ENCODE data around the gene SGK1.
"Not testable (repeated sequence)": the region's sequence is repeated elsewhere in the genome, so short reads cannot be mapped to it uniquely, and the experiment has no call there.

The SGK1 gene

DNA sequence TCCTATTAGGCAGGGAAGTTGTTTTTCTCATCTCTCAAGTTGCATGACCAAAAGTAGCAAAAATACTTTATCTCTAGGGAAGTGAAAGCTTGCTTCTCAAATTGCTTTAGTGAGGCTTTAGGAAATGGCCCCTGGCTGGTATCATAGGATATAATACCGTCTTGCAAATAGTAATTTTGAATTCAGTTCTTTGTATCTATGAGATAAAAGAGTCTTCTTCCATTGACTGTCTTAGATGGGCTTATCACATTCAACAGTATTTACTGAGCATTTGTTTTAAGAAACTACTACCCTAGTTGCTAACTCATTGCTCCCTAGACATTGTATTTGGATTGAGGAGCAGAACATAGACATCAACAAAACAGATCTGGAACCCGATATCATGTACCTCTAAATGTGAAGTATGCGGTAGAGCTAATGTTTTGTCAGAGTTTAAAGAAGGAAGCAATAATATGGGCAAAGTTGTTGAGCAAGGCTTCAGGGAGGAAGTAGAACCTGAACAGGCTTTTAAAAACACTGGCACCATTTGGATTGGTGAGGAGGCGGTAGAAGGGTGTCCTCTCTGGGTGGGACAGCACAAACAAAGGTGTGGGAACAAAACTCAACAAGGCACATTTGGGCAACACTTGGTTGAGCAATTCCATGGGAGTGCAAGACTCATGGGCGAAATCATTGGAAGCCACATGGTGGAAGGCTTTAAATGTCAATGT is 101.5 kb downstream of the SGK1 start:
- DNase-seq: no peak

DNA sequence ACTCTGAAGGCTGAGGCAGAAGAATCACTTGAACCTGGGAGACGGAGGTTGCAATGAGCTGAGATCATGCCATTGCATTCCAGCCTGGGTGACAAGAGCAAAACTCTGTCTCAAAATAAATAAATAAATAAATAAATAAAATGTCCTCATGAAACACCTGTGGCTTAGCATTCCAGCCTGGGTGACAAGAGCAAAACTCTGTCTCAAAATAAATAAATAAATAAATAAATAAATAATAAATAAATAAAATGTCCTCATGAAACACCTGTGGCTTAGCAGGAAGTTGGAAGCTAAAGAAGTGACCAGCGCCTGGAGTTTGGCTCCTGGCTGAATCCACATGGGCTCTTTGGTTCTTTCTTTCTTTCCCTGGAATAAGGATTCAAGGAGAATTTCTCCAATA is 104.5 kb downstream of the SGK1 start:
- DNase-seq: not testable (repeated sequence)

DNA sequence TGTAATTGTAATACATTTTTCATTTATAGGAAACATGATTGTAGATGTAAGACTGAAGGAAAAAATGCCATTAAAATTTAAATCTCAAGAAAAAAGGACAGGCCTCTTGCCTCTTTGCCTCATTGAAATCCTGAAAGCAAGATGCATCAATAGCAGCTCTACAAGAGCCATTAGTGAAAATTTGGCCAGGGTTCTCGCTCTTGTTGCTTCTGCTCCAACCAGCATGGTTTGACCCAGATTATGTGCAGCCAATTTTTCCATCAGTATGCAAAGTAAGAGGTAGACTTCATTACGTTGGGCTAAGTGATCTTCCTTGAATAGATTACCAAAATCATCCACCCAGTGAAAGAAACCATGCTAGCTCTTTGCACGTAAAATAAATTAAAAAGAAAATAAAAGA is 106.6 kb downstream of the SGK1 start:
- DNase-seq: no peak

DNA sequence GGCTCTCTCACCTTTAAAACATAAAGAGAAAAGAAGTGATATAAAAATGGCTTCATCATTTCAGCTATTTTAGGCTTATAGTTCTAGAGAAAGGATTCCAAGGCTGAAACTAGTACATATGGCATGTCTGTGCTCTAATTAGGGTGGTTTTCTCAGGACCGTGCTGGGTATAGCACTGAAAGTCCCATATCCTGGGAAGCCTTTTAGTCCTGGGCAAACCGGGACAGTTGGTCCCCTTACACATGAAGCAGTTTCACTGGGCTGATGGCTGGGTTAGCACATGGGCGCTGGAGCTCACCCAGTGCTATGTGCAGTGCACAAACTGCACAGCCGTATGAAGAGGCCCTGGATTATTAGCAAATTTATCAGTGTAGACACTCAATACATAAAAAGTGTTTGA is 110.5 kb downstream of the SGK1 start:
- no peak for DNase-seq

DNA sequence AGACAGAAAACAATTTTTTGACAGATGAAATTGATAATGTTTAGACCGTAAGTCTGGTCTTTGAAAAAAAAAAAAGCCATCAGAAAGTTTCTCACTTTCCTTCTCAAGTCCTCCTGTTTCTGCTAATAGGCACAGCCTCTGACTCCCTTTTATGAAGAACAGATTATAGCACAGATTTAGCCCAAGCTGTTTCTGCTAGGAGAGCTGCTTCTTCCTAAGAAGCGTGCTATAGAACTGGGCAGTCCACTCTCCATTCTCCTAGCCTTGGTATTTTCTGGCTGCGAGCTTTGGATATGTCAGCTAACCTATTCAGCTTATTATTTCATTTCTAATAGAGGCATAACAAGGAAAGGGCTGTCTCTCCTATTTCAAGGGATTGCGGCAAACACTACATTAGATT is 112.5 kb downstream of the SGK1 start:
- DNase-seq: no peak

DNA sequence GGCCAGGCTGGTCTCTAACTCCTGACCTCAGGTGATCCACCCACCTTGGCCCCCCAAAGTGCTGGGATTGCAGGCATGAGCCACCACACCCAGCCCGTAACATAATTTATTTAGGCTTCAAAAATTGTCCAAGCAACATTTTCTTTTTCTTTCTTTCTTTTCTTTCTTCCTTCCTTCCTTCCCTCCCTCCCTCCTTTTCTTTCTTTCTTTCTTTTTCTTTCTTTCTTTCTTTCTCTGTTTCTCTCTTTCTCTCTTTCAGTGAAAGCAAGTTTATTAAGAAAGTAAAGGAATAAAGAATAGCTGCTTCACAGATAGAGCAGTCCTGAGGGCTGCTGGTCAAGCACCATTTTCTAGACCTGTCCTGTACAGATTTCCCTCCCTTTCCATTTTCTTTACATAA is 113.2 kb downstream of the SGK1 start:
- DNase-seq: not testable (repeated sequence)

DNA sequence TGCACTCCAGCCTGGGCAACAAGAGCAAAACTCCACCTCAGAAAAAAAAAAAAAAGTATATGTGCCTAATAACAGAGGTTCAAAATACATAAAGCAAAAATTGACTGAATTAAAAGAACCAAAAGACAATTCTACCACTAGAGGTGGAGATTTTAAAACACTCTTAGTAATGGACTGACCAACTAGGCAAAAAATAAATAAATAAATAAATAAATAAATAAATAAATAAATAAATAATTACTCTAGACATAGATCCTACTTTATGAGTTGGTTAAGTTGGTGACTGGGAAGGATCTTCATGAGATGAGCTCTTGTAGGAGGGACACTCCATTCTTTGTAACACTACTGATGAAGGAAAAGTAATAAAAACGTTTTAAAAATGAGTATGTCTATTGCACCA is 113.9 kb downstream of the SGK1 start:
- DNase-seq: no peak

DNA sequence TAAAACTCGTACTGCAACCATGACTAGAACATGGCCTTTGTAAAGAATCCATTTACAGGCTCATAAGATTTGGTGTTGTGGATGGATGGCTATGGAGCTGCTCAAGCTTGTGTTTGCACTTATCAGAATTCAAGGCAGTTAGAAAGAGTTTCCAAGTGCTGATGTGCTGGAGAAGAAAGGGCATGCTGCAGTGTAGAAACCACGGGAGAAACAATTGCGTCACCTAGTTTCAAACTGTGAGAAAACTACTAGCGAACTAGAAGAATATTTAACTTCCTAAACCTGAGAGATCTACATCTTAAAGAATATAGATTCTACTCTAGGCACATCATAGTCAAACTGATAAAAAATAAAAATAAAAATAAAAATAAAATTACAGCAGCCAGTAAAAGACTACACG is 116.2 kb downstream of the SGK1 start:
- DNase-seq: no peak

DNA sequence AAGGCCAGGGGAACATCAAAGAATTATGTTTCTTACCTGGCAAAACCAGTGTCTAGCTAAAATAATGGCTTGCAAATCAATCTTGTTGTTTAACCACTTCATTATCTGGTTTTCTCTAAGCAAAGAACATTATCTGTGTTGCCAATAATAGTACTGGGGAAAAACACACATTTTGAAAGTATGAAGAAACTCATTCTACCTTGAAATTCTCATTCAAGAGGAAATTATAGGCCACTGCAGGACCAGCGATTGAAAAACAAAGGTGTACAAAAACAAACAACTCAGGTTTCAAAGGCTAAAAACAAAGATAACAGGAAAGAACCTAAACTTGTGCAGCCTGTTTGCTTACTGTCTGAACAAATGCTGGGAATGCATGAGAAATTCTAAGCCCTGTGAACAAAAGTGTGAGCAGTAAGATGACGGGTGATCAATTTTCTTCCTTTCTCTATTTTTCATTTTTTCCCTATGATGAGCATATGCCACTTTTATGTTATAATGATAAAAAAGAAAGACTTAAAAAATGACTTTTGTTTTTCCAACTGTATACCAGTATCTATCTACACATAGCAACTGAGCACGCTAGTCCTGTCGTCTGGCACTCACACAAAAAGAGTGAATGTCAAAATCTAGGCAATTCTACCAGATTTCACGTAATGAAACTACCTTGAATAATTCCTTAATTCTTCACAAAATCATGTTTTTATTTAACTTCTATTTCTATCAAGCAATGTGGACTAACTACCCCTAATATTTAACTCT is 117.9 kb downstream of the SGK1 start:
- no peak for DNase-seq

DNA sequence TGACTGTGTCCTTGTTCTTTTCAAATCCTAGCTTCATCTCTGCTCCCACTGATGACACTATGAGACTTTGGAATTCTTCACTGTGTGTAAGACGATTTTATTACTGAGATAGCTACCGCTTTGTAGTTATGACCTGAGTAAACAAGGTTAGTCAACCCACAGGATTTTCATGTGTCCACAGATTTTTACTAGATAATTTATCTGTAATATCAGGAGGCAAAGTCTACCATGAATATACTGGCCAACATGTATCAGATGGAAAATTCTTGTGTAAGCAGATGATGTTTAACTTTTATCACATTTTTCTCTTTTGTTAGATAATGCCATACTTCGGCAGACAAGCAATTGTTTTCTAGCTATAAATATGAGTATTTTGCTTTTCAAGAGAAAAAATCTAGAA is 119.8 kb downstream of the SGK1 start:
- no peak for DNase-seq

DNA sequence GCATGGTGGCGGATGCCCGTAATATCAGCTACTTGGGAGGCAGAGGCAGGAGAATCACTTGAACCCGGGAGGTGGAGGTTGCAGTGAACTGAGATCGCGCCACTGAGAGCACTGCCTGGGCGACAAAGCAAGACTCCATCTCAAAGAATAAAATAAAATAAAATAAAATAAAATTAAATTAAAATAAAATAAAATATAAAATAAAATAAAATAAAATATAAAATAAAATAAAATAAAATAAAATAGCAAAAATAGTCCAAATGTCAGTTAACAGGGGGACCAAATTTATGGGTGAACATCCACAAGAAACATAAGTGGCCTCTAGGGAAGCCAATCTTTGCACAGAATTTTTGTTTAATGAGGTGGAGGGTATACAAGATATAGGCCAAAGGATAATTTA is 120.2 kb downstream of the SGK1 start:
- DNase-seq: not testable (repeated sequence)

DNA sequence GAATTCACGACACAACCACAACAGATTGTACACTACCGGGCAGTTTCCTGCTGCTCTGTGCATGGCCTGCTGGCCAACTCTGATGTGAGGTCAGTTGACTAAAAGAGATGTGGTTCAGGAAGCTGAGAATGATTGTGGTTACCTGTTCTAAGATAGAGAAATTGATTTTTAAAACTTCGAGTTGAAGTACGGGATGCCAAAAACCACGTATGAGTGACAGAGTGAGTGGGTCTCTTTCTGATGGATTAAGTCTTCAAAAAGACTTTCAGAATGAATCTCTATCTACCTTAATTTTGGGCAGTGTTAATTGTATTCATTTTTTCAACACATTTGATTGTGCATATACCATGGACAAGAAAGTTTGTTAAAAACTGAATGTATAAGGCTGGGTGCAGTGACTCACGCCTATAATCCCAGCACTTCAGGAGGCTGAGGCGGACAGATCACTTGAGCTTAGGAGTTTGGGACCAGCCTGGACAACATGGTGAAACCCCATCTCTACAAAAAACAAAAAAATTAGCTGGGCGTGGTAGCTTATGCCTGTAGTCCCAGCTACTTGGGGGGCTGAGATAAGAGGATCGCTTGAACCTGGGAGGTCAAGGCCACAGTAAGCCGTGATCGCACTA is 121.2 kb downstream of the SGK1 start:
- no peak for DNase-seq

DNA sequence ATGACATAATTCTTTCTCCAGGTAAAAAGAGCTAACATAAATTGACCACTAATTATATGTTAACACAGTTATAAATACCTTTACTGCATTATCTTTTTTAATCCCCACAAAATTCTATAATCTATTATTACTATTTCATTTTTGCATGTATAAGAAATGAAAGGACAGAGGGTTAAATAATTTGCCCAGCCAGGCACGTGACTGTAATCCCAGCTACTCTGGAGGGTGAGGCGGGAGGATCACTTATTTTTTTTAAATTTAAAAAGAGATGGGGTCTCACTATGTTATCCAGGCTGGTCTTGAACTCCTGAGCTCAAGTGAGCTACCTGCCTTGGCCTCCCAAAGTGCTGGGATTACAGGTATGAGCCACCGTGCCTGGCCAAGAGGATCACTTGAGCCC is 121.9 kb downstream of the SGK1 start:
- DNase-seq: no peak

DNA sequence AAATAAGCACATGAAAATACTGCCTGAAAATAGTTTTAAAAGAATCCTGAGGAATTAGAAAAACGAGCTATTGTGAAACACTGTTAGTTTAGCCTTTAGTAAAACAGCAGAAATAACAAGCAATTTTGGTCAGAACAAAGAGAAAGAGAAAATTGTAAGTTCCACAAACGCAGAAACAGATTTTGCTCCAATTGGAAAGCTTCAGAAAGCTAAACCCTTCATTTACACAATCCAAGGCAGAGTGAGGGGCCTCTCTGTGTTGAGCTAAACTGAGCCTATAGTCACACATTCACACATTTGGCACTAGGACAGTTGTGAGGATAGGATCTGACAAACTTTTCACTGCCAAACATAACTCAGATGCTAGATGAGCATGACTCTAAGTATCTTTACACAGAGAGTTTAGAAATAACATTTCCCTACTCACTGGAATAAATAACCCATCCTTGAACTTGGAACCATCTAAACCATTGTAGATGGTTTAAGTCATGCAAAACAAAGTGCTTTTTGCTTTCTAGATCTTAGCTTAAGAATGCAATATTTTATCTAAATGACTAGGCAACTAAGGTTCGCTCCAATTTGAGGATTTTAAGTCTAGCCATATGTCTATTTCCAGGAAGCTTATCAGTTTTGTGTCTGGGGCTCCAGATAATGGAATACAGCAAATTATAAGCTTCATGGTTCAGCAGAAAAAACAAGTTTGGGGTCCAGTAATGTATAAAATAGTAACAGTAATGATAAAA is 122.6 kb downstream of the SGK1 start:
- no peak for DNase-seq

DNA sequence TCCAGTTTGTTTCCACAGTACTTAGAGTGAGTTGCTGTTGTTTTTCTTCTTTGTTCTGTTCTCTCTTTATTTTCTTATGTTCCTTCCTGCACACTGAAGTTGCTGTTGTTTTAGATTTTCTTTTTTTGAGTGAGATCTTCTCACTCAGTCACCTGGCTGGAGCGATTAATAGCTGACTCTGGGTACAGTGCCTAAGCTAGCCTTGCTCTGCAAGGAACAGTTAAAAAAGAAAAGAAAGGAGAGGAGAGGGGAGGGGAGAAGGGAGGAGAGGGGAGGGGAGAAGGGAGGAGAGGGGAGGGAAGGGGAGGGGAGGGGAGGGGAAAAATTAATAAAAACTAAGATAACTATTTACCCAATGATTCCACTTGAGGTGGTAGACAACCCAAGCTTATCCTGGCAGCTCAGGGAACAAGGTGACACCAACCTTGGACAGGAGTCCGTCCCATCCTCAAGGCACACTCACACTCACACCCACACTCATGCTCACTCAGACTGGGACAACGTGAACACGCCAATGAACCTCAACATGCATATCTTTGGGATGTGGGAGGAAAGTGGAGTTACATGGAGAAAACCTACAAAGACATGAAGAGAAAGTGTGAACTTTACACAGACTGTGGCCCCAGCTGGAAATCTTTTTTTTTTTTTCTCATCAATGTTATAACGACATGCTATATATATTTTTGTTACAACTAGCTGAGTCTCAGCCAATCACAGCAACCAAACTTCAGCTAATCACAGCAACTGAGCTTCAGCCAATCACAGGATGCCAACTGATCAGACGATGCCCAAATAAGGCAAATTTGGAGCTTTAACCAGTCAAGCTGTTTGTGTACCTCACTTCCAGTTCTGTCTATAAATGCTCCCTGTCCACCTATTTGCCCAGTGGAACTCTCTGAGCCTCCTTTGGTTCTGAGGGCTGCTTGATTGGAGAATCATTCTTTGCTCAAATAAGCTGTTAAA is 124.1 kb downstream of the SGK1 start:
- no peak for DNase-seq

DNA sequence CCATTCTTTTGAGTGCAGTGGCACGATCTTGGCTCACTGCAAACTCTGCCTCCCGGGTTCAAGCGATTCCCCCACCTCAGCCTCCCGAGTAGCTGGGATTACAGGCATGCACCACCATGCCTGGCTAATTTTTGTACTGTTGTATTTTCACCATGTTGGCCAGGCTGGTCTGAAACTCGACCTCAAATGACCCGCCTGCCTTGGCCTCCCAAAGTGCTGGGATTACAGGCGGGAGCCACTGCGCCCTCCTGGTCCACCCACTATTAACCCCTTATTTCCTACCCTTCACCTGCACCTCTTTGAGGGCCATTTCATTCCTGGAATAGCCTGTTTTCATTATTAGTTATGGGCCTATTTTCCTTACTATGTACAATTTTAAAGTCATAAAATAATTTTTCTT is 125.3 kb downstream of the SGK1 start:
- not testable (repeated sequence) for DNase-seq

DNA sequence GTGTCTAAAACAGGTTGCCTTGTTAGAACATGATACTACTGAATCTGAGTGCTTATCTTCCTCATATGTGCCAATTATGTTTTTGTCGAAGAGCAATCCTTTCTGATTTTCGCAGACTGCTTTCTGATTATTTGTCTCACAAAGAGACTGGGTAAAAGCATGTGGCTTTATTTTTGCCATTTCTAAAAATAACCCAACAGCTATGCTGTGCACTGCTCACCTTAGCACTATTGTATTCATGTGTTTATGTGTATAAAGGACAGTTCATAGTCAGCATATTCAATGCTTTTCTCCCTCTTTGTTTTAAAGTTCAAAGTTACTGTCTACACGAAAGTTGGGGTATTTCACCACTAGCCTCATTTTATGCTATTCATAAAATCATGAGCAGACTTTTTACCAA is 127.0 kb downstream of the SGK1 start:
- no peak for DNase-seq

DNA sequence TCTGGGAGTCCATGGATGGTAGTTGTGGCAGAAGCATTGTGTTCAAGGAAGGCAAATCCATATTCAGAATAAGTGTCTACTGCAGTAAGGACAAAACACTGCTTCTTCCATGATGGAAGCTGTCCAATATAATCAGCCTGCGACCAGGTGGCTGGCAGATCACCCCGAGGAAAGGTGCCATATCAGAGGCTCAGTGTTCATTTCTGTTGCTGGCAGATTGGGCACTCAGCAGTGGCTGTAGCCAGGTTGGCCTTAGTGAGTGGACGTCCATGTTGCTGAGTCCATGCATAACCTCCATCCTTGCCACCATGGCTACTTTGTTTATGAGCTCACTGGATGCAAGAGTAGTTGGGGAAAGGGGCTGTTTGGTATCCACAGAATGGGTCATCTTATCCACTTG is 130.2 kb downstream of the SGK1 start:
- no peak for DNase-seq

DNA sequence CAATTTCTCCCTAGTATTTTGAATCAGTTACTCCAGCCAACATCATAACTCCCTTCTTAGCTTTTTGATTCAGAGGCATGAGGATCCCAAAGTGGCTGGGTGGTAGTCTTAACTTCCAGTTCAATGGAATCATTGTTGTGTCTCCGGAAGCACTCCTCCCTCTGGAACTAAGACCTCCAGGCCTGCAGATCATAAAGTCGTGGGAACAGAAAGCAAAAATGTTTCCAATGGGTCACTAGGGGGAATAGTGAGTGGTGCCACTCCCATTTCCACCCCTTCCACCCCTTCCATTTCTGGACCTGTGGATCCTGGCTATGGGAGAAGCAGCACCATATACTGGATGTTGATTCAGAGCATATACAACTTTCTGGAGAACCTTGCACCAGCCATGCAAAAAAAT is 130.8 kb downstream of the SGK1 start:
- DNase-seq: no peak

DNA sequence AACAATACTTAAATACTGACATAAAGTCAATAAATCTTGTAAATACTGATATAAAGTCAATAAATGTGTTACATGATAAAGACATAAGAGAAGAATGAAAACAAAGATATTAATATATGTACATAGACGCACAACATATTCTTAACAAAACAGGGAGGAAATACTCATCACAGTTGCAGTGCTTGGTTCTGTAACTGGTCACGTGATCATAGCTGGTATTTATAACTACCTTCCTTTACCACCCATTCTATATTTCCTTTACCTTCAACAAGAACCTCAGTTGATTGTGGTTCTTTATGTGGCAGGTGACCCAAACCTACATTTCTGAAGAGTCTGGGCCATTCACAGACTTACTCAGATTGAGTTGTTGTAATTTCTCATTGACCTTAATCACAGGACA is 131.6 kb downstream of the SGK1 start:
- DNase-seq: no peak

DNA sequence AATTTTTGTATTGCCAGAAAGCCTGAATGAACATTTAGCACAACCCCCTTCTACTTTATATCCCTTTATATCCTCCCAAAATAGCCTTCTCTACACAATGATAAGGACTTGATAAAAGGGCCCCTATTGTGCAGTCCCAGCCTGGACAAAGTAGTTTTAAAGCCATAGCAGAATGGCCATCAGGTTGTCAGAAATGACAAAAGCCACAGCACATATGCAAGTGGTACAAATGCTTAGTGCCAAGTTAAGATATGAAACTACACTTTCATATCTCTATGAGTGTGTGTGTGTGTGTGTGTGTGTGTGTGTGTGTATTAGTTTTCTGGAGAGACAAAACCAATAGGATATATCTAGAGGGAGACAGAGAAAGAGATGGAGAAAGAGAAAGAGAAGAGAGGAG is 132.6 kb downstream of the SGK1 start:
- DNase-seq: no peak

DNA sequence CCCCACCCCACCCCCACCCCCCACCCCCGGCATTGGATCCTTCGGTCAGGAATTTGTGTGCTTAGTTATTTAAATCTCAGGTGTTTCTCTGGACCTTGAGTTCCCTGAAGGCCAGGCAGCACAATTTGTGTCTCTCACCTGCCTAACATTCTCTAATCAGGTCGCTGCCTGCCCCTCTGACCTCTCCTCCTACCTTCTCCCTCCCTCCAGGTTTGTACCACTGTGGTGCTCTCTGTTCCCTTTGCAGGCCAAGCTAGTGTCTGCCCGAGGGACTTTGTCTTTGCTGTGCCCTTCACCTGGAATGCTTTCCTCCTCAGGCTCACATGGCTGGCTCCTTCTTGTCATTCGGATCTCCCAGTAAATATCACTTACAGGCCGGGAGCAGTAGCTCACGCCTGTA is 134.1 kb downstream of the SGK1 start:
- no peak for DNase-seq

All from activated effector memory CD4-positive, alpha-beta T cell treated with anti-CD3 and anti-CD28 coated beads, Interleukin-2, amount 50 U/mL, for 16 hours (primary cell).